ENCODE data around the gene CCL15. TPM values are rescaled to one million over a fixed set of nuclear protein-coding genes. Genes with fewer than 3 reads are reported as not detected.
"Not testable (repeated sequence)": the region's sequence is repeated elsewhere in the genome, so short reads cannot be mapped to it uniquely, and the experiment has no call there.

Gene CCL15
- total RNA-seq, 1 donor from 2014 or later, result not detected

DNA sequence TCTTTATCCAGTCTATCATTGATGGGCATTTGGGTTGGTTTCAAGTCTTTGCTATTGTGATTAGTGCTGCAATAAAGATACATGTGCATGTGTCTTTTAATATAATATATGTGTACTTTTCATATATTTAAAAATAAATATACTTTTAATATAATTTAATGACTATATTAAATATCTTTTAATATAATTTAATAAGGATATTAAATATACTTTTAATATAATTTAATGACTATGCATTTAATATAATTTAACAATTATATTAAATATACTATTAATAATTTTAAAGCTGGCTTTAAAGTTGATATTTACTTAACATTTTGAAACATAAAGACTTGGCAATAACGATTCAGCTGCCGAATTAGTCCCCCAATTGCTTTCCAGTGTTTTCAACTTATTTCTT is 15.2 kb upstream of the CCL15 start:
- DNase-seq (ENCODE audit: extremely low spot score in 2 of 2), result no peak
- Histone ChIP-seq H3K4me3 (no peak overlapping the region), H3K27me3 (no peaks in the 10 kb centered on the region), H3K36me3 (no peaks in the 10 kb centered on the region), H3K9me3 (peaks cover 5% of the 10 kb centered on the region), H3K4me1 (no peaks in the 10 kb centered on the region), H3K27ac (no peak overlapping the region)
- intact Hi-C loops (cut with DNase I), result no loop called here
- TF ChIP-seq, protein P1, sequence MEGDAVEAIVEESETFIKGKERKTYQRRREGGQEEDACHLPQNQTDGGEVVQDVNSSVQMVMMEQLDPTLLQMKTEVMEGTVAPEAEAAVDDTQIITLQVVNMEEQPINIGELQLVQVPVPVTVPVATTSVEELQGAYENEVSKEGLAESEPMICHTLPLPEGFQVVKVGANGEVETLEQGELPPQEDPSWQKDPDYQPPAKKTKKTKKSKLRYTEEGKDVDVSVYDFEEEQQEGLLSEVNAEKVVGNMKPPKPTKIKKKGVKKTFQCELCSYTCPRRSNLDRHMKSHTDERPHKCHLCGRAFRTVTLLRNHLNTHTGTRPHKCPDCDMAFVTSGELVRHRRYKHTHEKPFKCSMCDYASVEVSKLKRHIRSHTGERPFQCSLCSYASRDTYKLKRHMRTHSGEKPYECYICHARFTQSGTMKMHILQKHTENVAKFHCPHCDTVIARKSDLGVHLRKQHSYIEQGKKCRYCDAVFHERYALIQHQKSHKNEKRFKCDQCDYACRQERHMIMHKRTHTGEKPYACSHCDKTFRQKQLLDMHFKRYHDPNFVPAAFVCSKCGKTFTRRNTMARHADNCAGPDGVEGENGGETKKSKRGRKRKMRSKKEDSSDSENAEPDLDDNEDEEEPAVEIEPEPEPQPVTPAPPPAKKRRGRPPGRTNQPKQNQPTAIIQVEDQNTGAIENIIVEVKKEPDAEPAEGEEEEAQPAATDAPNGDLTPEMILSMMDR (IDR thresholded peaks at IDR 0.05), result no peak
- TF ChIP-seq POLR2A (IDR thresholded peaks at IDR 0.05) (no peak), POLR2AphosphoS5 (IDR thresholded peaks at IDR 0.05; ENCODE audit: insufficient read depth in 1 of 2, low read depth in 1 of 2) (no peak)

DNA sequence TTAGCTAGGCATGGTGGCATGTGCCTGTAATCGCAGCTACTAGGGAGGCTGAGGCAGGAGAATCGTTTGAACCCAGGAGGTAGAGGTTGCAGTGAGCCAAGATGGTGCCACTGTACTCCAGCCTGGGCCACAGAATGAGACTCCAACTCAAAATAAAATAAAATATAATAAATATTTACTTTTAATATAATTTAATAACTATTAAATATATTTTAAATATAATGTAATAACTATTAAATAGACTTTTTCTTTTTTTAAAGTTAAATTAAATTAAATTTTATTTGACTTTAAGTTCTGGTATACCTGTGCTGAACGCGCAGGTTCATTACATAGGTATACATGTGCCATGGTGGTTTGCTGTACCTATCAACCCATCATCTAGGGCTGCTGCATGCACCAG is 14.5 kb upstream of the CCL15 start:
- DNase-seq (ENCODE audit: extremely low spot score in 2 of 2); intact Hi-C loops (cut with DNase I); H3K27me3 ChIP-seq; H3K27ac ChIP-seq; H3K36me3 ChIP-seq; H3K9me3 ChIP-seq; H3K4me1 ChIP-seq; H3K4me3 ChIP-seq: not testable (repeated sequence)

DNA sequence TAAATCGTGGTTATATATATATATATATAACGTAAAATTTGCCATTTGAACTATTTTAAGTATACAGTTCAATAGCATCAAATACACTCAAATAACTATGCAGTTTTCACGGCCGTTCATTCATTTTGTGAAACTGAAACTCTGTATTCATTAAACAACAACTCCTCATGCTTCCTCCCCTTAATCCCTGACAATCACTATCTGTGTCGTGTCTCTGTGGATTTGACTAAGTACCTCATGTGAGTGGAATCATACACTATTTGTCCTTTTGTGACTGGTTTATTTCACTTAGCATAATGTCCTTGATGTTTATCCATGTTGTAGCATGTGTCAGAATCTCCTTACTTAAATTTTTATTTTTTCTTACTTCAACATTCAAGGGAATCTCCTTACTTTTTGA is 13.6 kb upstream of the CCL15 start:
- no peak for DNase-seq (ENCODE audit: extremely low spot score in 2 of 2)
- Histone ChIP-seq H3K36me3 (no peaks in the 10 kb centered on the region), H3K4me3 (no peak overlapping the region), H3K9me3 (peaks cover 5% of the 10 kb centered on the region), H3K27ac (no peak overlapping the region), H3K4me1 (no peaks in the 10 kb centered on the region), H3K27me3 (no peaks in the 10 kb centered on the region)
- intact Hi-C loops (cut with DNase I), result no loop called here
- TF ChIP-seq POLR2AphosphoS5 (IDR thresholded peaks at IDR 0.05; ENCODE audit: insufficient read depth in 1 of 2, low read depth in 1 of 2) (no peak), POLR2A (IDR thresholded peaks at IDR 0.05) (no peak)
- TF ChIP-seq, protein P1 (IDR thresholded peaks at IDR 0.05), result no peak

DNA sequence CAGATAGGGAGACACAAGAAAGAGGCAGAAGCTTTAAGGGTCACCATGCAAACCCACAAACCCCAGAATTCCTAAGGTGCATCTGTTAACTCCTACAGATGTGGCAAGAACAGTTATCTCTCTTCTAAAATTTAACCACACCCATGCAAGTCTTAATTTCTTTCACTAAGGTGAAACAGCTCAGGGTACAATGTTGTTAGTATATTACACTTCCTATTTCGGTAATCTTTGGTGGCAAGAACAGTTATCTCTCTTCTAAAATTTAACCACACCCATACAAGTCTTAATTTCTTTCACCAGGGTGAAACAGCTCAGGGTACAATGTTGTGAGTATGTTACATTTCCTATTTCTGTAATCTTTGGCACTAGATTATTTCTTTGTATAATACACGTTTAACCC is 9.8 kb upstream of the CCL15 start:
- H3K36me3 ChIP-seq, result no peaks in the 10 kb centered on the region
- peaks cover 5% of the 10 kb centered on the region for H3K9me3 ChIP-seq
- TF ChIP-seq, protein P1 (IDR thresholded peaks at IDR 0.05), result no peak
- no peaks in the 10 kb centered on the region for H3K4me1 ChIP-seq
- H3K4me3 ChIP-seq, result no peak overlapping the region
- no peaks in the 10 kb centered on the region for H3K27me3 ChIP-seq
- no peak overlapping the region for H3K27ac ChIP-seq
- intact Hi-C loops (cut with DNase I), result no loop called here
- DNase-seq (ENCODE audit: extremely low spot score in 2 of 2), result no peak

DNA sequence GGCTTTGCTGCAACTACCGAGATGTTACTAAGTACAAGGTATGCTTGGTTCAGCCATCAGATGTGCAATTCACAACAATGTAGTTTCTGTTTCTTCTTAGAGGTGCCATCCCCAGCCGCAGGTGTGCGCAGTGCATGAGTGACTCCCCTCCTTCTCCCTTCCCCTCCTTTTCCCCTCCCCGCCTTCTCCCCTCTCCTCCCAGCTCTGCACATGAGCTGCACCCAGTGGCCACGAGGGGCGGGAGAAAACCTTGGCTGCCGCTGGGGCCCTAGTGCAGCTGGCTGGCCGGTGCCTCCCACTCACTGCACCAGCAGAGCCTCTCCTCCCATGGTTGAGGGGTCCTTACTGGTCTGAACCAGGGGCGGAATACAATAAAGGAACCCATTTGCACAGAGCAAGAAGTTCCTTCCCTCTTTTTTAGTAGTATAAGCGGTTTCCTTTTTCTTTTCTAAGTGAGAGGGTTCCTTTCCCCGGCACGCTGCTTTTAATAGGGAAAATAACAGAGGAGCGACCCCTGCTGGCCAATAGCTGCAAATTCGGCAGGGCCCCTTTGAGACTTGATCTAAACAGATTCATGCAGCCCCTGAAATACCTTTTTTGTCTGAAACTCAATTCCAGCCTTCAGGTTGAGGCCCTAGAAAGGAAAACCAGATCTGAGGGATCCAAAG is 7.8 kb upstream of the CCL15 start:
- no peak overlapping the region for H3K27ac ChIP-seq
- no peak for DNase-seq (ENCODE audit: extremely low spot score in 2 of 2)
- H3K4me1 ChIP-seq, result no peaks in the 10 kb centered on the region
- peaks cover 5% of the 10 kb centered on the region for H3K9me3 ChIP-seq
- TF ChIP-seq POLR2A (IDR thresholded peaks at IDR 0.05), result no peak
- no peaks in the 10 kb centered on the region for H3K27me3 ChIP-seq
- no peaks in the 10 kb centered on the region for H3K36me3 ChIP-seq
- intact Hi-C loops (cut with DNase I), result no loop called here
- no peak overlapping the region for H3K4me3 ChIP-seq

DNA sequence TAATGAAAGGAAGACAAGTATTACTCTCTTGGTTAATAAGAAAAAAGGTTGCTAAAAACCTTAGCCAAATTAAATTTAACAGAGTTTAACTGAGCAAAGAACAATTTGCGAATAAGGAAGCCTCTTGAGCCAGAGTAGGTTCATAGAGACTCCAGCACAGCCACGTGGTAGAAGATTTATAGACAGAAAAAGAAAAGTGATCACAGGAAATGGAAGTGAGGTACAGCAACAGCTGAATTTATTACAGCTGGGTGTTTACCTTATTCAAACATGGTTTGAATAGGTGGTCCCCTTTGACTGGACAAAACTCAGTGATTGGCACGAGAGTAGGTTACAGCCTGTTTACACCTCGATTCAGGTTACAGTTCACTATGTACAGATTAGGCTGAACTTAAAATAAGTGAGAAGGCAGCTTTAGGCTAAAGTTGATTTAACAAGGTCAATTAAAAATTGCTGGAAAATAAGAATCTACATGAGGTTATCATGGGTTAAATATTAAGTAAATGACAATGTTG is 3.3 kb upstream of the CCL15 start:
- no peak overlapping the region for H3K4me3 ChIP-seq
- H3K9me3 ChIP-seq, result no peaks in the 10 kb centered on the region
- H3K27me3 ChIP-seq, result no peaks in the 10 kb centered on the region
- no peaks in the 10 kb centered on the region for H3K4me1 ChIP-seq
- TF ChIP-seq, protein P1 (IDR thresholded peaks at IDR 0.05), result no peak
- TF ChIP-seq POLR2AphosphoS5 (IDR thresholded peaks at IDR 0.05; ENCODE audit: insufficient read depth in 1 of 2, low read depth in 1 of 2), result no peak
- TF ChIP-seq POLR2A (IDR thresholded peaks at IDR 0.05), result no peak
- no peak overlapping the region for H3K27ac ChIP-seq
- no peaks in the 10 kb centered on the region for H3K36me3 ChIP-seq
- intact Hi-C loops (cut with DNase I), result no loop called here
- DNase-seq (ENCODE audit: extremely low spot score in 2 of 2), result no peak

Measured in vagina (tissue), 2 donors.